NT2/D1 (cell line): ENCODE results near the gene ERI2.

ENCODE experiments used
- YY1 ChIP-seq: IDR thresholded peaks from 2 replicates; pipeline ENCODE4 v1.6.1; 2011; ENCODE audit not compliant: insufficient read length, insufficient read depth
- ZNF274 ChIP-seq: IDR thresholded peaks from 2 replicates; pipeline ENCODE4 v1.6.1; 2011; ENCODE audit warnings: mild to moderate bottlenecking, low read depth, low read length

GRCh38 chr16:20846030-20846429 is 39.8 kb upstream of the ERI2 start:
- no peak for TF ChIP-seq YY1
- no peak for TF ChIP-seq ZNF274
